Glomerular visceral epithelial cell (primary cell): ENCODE results near the gene JAKMIP1.
"Not testable (repeated sequence)": the region's sequence is repeated elsewhere in the genome, so short reads cannot be mapped to it uniquely, and the experiment has no call there.

Experiments
- DNase-seq: peaks from one replicate; pipeline ENCODE4 v3.0.0-alpha.2; 2016; ENCODE audit errors: extremely low spot score

Gene JAKMIP1

DNA sequence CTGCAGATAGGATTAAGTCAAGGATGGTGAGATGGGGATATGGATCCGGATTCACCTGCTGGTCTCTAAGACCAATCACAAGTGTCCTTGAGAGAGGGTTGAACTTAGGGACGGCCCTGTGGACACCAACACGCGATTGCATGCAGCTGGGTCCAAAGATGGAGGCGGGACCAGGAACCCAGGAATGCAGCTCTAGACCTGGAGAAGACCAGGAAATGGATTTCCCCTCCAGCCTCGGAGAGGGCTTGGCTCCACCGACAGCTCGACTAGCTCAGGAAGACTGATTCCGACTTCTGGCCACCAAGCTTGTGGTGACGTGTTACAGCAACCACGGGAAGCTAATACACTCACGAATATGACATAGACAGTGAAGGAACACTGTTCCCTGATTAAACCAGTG lies 186.8 kb downstream of the JAKMIP1 start:
- DNase-seq: no peak

DNA sequence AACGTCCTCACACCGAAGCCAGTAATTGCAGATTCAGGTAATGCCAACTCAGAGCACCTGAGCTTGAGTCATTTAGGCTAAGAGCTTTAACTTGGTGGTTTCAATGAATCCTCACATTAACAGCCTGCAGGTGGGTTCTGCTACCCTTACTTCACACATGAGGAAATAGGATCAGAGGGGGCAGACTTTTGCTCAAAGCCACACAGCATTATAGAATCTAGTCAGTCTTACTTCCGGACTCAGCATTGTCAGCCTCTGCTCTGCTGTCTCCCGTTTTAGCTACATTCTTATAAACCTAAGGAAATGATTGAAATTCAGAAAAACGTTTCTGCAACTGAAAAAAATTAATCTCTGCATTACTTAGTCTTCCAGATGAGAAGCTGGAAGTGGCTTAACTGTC lies 188.1 kb downstream of the JAKMIP1 start:
- DNase-seq: no peak

DNA sequence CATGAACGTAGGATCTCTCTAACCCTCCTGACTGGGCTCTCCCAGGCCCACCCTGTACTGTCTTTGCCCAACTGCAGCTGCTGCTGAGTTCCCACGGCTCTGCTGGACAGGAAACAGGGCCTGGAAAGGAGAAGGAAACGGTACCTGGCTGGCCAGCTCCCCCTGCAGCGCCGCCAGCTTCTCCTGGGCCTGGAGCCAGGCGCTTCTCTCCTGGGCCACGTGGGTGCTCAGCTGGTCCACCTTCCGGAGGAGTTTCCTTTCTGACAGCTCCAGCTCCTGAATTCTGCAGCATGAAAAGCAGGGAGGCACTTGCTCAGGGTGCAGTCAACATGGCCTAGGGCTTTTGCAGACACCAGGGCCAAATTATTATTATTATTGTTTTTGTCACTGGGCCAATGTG lies 188.7 kb downstream of the JAKMIP1 start:
- no peak for DNase-seq

DNA sequence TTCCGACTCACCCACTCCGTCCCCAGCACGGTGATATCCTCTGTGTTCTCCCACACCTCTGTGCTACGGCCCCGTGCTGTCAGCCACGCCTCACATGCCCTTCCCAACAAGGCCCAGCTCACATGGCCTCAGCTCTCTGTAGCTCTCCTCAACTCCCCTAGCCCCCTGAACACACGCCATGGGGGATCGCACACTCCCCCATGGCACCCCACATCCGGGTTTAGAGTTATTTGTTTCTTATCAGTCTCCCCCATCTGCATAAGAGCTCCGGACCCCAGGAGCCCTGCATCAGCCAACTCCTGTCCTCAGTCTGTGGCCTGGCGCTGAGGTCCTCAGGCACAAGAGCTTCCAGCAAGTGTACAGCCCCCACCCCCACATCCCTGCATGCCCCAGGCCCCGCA lies 189.1 kb downstream of the JAKMIP1 start:
- DNase-seq: no peak

DNA sequence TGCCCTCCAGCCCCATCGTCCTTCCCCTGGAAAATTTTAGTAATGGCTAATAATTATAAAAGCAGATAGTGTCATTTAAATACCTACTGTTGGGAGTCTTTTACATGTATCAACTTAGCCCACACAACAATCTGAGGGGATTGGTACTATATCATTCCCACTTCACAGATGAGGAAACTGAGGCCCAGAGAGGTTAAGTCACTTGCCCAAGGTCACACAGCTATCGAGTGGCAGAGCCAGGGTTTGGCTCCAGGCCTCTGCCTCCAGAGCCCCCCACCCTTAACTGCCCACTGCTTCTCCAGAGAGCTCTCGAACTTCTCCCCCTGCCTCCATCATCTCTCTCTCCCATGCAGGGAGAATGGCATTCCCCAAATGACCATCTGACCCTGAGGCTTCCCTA lies 189.6 kb downstream of the JAKMIP1 start:
- no peak for DNase-seq

DNA sequence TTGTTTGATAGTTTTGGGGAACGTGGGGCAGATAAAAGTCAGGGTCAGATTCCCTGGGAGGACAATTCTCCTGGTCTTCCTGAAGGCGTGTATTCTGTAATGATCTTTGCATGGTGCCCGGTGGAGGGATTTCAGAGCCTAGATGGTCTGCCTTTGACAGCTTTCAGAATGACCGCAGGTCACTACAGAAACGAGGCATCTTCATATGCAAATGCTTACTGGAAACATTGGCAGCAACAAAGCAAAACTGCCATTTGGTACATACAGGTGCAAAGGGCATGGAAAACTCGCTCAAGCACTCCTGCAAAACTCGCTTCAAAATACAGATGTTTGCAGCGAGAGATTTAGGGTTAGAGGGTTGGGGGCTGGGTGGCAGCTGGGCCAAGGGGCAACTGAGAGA lies 190.9 kb downstream of the JAKMIP1 start:
- DNase-seq: no peak

DNA sequence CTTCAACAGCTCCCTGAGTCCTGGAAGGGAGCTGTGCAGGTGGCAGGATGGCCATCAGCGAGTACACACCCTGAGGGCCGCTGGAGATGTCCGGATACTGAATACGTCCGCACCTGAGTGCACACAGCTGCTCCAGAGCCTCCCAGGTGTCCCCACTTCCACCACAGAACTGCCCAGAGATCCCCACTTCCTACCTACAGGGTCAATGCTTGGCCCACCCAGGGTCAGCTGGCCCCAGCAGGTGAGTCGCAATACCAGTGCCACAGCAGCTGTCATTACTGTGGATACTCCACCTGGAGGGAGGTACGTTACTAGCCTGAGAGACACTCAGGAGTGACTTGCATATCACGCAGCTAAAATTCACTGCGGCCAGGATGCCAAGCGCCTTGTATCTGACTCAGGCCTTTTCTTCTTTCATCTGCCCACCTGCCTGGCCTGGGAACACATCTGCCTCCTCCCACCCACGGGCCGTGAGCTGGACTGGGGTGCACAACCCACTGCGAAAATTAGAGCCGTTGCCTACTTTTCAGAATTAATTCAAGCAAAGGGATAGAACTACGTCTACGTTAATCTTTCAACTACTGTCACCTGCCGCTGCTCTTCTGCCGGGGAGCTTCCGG lies 191.5 kb downstream of the JAKMIP1 start:
- DNase-seq: no peak

DNA sequence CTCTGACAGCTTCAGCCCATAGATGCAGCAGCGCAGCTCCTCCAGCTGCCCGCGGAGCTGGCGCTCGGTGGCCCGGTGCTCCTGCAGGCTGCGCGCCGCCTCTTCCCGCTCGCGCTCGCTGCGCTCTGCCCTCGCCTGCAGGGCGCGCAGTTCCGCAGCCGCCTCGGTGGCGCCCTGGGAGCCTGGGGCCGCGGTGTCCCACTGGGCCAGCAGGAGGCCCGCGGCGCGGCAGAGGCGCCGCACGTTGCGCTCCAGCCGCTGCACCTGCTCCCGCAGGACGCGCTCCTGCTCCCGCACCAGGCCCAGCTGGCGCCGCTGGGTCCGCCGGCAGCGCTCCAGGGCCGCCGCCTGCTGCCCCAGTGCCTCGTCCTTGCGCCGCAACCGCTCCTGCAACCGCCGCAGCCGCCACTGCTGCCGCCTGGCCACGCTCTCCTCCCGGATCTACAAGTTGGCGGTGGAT lies 192.2 kb downstream of the JAKMIP1 start:
- no peak for DNase-seq

DNA sequence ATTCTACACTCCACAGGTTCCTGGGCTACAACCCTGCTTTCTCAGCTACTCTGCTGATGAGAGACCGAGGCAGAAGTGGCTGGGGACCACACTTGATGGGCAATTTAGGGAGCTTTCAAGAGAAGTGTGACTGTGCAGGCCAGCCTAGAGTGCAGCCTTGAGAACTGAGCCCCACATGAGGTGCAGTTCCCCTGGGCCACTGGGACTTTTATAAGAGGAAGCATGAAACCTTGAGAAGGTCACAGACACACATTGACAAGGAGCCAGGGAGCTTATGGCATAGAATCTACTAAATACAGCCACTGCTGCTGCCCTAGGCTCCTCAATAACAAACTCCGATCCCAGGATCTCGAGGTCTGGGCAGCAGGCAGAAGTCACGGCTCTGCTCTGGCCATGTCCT lies 195.2 kb downstream of the JAKMIP1 start:
- DNase-seq: no peak

DNA sequence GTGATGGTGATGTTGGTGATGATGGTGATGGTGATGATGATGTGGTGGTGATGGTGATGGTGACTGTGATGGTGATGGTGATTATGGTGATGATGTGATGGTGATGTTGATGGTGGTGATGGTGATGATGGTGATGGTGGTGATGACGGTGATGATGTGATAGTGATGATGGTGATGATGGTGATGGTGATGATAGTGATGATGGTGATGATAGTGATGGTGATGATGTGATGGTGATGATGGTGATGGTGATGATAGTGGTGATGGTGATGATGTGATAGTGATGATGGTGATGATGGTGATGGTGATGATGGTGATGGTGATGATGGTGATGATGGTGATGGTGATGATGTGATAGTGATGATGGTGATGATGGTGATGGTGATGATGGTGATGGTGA lies 196.9 kb downstream of the JAKMIP1 start:
- DNase-seq: not testable (repeated sequence)

DNA sequence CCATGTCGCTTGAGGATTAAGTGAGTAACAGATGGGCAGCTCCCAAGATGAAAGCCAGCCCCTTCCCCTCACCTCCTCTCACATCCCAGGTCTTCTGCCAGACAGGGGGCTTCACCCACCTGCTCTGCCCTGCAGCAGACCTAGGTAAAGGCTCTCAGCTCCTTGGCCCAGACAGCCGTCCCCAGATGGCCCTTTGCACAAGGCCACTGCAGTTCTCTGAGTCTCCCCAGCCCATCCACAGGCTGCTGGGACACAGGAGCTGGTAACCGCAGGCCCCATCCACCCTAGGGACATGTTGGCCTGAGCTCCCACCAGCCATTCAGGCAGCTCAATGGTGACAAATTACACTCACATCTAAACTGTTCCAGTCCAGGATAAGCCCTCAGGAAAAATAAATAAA lies 197.4 kb downstream of the JAKMIP1 start:
- no peak for DNase-seq

DNA sequence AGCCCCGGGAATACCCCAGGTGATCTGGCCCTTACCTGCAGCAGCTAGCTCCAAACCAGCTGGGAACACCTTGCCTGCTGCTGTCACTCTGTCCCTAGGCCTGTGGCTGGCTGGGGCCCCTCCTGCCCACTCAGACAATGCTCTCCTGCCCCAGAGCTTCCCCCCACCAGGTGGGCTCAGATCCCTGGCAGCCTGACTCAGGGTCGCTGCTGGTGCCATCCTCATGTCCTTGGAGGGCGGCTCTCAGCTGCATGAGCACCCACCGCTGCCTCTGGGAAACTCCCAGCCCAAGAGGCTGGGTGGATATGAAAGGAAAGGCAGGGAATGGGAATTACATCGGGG lies 197.9 kb downstream of the JAKMIP1 start:
- no peak for DNase-seq

DNA sequence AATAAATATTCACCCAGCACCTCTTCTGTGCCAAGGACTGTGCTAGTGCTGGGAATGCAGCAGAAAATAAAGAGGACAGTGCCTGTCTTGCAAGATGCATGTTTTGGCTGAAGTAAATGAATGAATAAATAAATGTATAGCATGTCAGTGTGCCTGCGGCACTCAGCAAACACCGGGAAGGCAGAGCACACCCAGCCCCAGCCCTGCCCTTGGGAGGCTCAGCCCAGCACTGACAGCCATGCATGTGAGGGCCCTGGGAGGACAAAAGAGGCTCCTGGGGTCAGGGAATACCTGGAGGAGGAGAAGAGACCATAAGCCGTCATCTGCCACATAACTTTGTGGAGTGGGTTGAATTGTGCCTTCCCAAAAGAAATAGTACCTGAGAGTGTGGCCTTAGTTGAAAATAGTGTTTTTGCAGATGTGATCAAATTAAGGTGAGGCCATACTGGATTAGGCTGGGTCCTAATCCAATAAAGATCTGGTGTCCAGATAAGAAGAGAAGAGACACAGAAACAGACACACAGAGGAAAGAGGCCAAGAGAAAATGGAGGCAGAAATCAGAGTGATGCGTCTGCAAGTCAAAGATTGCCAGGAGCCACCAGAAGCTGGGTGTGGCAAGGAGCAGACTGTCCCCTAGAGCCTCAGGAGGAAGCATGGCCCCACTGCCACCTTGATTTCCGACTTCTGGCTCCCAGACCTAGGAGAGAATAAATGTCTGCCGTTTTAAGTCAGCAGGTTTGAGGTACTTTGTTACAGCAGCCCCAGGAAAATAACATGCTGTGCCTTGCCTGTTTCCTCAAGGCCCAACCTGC lies 198.5 kb downstream of the JAKMIP1 start:
- no peak for DNase-seq

DNA sequence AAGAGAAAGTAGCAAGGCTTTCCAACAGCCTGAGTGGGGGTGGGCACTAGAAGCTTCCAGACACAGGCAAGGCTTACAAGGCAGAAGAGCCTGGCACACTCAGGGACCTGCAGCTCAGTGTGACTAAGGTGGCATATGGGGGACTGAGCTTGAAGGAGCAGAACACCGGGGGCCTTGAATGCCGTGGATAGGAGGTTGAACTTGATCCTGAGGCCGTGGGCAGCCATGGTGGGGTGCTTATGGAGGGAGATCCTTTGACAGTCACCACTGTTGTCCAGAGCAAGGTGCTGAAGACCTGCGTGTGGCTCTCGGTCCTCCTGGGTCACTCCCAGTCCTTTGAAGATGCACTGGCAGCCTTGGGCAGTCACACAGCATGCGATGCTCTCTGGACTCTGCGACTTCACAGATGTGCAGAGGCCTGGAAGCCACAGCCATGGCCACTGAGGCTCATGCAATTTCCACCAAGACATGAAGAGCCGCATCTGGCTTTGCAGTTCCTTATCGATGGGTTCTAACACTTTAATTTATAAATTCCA lies 200.5 kb downstream of the JAKMIP1 start:
- no peak for DNase-seq

DNA sequence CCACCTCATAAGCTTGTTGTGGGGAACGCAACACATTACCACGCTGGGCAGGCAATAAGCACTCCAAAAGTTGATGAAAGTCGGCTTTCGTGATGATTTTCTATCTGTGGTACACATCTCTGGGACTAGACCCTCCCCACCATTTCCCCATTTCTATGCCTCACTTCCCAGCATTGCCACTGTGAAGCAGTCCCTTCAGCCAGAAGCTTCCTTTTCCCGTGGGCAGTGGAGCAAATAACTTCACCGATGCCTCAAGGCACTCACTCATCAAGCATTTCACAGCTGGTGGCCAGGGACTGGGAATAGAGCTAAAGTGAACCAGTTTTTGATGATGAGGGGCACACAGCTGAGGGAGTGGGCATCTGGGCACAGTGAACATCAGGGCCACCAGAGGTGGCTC lies 201.0 kb downstream of the JAKMIP1 start:
- no peak for DNase-seq

DNA sequence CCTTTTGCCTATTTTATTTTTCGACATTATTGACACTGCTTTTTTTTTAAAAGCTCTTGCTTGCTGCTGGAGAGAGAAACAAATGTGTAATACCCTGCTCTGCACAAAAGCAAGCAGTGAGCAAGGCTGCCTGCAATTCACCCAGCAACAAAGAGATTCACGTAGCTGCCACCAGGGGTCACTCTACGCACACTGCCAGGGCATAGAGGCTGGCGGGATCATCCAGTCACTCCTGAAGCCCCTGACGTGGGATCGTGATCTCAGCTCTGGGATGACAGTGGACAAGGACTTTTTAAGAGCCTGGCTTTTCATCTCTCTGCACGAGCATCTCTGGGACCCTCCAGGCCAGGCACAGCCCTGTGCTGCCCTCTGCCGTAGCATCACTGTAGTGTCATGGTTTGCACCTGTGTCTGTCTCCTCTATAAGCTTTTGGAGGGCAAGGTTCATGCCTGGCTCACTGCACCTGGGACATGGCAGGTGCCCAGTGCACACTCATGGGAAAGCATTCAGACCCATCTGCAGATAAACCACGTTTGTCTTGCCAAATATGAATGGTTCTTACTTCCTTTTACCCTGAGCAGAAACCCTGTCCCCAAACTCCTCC lies 201.9 kb downstream of the JAKMIP1 start:
- DNase-seq: peak; percentile 57

DNA sequence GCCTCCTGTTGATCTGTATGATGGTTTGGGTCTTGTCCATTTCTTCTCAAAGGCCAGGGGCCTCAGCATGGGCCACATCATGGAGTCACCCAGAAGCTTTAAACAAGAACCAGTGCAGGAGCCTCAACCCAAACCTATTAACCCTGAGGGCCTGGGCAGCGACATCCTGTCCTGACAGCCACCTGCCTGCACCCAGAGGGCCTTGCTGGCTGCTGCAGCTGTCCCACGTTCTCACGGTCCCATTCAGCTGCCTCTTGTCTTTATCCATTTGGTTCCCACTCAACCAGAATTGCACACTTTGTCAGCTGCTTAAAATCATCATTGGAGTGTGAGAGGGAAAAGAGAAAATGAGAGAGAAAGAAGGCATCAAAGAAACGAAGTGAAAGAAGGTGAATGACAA lies 203.7 kb downstream of the JAKMIP1 start:
- no peak for DNase-seq

DNA sequence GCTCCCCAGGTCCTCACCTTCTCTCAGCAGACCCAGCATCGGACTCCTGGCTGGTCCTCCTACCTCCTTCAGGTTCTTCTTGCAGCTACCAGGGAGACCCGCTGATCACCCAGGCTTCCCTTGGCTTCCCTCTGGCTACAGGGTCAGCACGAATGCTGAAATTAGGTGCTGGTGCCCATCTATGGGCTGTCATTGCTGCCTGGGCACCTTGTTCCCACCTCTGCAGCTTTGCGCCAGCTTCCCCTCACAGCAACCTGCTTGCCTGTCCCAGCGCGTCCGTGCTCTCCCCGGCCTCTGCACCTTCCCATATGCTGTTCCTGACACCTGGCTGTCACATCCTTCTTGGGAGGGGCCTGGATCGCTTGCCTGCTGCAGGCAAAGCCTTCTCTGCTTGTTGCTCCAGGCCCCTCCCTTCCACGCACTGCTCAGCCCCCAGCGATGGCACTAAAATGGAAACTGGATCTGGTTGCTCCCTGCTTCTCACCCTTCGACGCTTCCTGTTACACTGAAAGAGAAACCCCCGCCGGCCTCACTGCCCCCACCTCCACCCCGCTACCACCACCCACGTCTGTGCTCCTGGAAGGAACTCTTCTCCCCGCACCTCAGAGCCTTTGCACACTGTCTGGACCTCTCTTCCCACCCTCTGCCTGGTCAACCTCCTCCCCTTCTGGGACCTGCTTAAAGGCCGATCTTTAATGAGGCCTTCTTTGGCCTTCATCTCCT lies 204.3 kb downstream of the JAKMIP1 start:
- DNase-seq: no peak

DNA sequence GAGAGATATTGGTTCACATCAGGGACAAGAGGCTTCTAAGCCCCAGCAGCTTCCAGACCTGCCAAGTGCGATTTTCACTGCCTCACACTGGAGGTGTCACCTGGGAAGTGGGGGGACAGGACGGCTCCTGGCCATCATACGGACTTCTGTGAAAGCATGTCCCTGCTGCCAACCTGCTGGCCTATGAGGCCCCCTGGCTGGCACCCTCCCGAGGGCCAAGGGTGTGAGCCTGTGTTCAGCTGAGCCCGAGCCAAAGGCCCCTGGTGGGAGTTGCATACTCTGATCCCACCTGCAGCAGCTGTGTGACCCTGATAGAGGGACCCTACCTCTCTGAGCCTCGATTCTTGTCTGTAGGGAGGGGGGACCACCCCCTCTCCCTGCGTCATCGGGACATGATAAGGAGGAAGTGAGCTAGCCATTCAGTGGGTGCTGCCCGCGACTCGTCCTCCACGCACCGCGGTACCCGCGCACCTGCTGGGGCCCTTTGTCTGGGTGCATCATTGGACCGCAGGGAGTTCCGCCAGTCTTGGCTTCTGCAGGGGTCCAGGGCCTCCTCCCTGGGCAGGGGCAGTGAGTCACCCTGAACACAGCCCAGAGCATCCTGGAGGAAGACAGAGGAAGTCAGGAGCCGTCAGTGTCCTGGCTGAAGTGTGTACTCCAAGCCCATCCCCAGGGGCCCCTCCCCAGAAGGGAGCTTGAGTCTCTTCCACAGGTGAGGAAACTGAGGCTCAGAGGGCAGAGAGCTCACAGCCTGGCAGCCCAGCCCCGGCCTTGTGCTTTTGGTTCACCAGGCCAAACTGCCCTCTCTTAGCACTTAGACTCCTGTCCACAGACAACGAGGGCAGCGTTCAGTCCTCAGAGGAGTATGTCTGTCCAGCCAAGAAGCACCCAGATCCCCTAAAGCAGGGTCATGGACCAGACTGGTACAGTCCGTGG lies 206.2 kb downstream of the JAKMIP1 start:
- no peak for DNase-seq

DNA sequence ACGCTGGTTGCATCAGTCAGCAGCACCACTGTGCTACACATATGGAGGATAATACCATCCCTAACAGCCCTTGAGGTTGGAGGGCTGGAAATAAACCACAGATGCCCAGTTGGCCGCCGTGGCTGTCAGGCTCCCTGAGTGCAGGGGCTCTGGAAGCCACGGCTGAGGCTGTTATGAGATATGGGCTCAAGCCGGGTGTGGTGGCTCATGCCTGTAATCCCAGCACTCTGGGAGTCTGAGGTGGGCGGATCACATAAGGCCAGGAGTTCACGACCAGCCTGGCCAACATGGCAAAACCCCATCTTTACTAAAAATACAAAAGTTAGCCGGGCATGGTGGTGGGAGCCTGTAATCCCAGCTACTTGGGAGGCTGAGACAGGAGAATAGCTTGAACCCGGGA lies 207.0 kb downstream of the JAKMIP1 start:
- not testable (repeated sequence) for DNase-seq

DNA sequence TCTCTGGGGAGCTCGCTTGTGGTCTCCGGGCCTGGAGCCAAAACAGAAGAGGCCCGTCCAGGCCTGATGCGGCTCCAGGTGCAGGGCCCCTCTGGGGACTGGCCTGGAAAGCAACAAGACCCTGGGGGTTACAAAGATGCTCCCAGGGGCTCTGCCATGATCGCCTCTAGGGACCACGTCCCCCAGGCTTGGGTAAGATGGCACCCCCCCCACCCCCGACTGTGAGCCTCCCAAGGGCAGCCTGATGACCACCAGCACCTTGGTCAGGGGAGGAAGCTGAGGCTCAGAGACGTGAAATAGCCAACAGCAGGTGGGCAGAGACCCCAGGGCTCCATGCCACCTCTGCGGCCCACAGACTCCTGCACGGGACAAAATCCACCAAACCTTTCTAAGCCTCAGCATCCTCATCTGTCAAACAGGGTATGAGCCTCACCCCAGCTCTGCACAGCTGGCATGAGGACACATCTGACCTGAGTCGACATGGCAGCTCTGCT lies 207.5 kb downstream of the JAKMIP1 start:
- DNase-seq: no peak
